Muscle layer of duodenum (tissue), 2 donors: ENCODE measurements around the gene RPP14.

Experiments
- H3K27ac ChIP-seq: one replicate; pipeline ENCODE4 v1.7.0; 2013; ENCODE audit warnings: mild to moderate bottlenecking, low read length
- H3K27me3 ChIP-seq: one replicate; pipeline ENCODE4 v1.7.0; 2013; ENCODE audit warnings: low read depth, mild to moderate bottlenecking, control low read depth, low read length
- H3K36me3 ChIP-seq, 2 donors: one replicate each; pipeline ENCODE4 v1.7.0; 2013; ENCODE audit warnings: low read length in 2 of 2, control low read depth in 1 of 2, mild to moderate bottlenecking in 1 of 2; ENCODE audit not compliant: insufficient read depth in 2 of 2, control insufficient read depth in 1 of 2
- H3K4me1 ChIP-seq, 2 donors: one replicate each; pipeline ENCODE4 v1.7.0; 2013; ENCODE audit warnings: low read length in 2 of 2, mild to moderate bottlenecking in 2 of 2, control low read depth in 1 of 2, moderate library complexity in 1 of 2; ENCODE audit not compliant: insufficient read depth in 2 of 2, control insufficient read depth in 1 of 2
- H3K4me3 ChIP-seq, 2 donors: one replicate each; pipeline ENCODE4 v1.7.0; 2013; ENCODE audit warnings: low read length in 2 of 2, low read depth in 1 of 2, mild to moderate bottlenecking in 1 of 2
- H3K9me3 ChIP-seq, 2 donors: one replicate each; pipeline ENCODE4 v1.7.0; 2013; ENCODE audit warnings: low read length in 2 of 2, control low read depth in 1 of 2, mild to moderate bottlenecking in 1 of 2; ENCODE audit not compliant: control insufficient read depth in 1 of 2
- donor health status: healthy.

Gene RPP14

DNA sequence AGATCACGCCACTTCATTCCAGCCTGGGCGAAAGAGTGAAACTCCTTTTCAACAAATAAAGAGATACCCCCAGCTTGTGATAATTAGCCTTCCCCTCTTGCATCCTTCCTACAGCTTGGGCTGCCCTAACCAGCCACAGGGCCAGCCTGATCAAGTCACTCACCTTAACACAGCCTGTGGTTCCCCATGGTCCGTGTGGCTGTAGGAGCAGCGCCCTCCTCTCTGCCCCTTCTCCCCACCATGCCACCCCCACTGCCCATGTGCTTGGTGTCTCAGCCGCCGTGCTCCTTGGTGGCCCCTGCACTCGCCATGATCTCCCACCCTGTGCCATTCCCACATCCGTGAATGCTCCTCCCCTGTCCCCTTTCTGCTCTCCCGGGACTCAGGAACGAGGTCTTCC lies 13.2 kb upstream of the RPP14 start:
- Histone ChIP-seq H3K27ac (no peak overlapping the region), H3K4me1 (no peaks in the 10 kb centered on the region), H3K36me3 (peaks cover 0 to 3% of the 10 kb centered on the region in 2 donors), H3K4me3 (no peak overlapping the region), H3K27me3 (no peaks in the 10 kb centered on the region), H3K9me3 (no peaks in the 10 kb centered on the region)

DNA sequence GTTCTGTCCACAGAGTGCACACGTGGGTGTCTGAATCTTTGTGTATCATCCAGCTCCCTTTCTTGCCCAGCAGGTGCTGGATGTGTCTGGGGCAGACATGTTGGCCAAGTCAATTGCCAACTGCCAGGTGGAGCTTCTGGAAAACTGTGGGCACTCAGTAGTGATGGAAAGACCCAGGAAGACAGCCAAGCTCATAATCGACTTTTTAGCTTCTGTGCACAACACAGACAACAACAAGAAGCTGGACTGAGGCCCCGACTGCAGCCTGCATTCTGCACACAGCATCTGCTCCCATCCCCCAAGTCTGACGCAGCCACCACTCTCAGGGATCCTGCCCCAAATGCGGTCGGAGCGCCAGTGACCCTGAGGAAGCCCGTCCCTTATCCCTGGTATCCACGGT lies 12.5 kb upstream of the RPP14 start:
- Histone ChIP-seq H3K36me3 (no peaks in the 10 kb centered on the region), H3K27ac (no peak overlapping the region), H3K4me3 (no peak overlapping the region), H3K27me3 (no peaks in the 10 kb centered on the region), H3K4me1 (no peaks in the 10 kb centered on the region), H3K9me3 (no peaks in the 10 kb centered on the region)

DNA sequence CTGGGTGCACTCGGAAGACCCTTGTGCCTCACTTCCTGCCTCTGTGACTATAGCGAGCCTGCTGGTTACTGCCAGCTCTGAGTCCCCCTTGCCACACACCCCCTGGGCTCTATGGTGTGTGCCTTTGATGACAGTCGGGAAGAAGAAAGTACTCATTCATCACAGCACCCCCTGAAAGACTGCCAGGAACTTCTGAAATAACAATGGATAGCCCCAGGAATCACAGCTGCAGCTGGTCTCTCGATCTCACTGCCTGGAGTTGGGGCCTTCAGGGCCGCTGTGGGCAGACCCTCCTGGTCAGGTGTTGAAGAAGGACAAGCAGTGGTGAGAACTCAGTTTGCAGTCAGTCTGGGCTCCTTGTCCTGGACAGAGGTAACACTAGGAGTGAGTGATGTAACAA lies 9.8 kb upstream of the RPP14 start:
- H3K4me3 ChIP-seq, result no peak overlapping the region
- H3K9me3 ChIP-seq, result no peaks in the 10 kb centered on the region
- no peaks in the 10 kb centered on the region for H3K4me1 ChIP-seq
- no peaks in the 10 kb centered on the region for H3K36me3 ChIP-seq
- no peak overlapping the region for H3K27ac ChIP-seq
- no peaks in the 10 kb centered on the region for H3K27me3 ChIP-seq

DNA sequence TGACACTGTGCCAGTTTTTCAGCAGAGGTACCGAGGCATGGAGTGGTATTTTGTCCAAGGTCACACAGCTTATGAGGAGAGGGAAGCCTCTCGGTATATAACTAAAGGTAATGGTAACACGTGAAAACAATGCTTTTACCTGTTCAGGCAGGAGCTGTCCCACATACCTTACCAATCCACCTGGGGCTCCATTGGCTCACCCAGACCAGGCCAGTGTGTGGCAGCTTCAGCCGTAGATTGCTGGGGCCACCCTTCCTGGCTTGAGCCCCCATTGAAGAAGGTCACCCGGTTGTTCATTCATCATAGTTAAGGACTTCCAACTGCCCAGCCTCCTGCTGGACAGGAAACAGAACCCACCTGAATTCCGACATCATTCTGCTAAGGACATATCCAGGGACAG lies 9.2 kb upstream of the RPP14 start:
- no peaks in the 10 kb centered on the region for H3K4me1 ChIP-seq
- H3K9me3 ChIP-seq, result no peaks in the 10 kb centered on the region
- H3K36me3 ChIP-seq, result no peaks in the 10 kb centered on the region
- H3K27me3 ChIP-seq, result no peaks in the 10 kb centered on the region
- no peak overlapping the region for H3K4me3 ChIP-seq
- no peak overlapping the region for H3K27ac ChIP-seq

DNA sequence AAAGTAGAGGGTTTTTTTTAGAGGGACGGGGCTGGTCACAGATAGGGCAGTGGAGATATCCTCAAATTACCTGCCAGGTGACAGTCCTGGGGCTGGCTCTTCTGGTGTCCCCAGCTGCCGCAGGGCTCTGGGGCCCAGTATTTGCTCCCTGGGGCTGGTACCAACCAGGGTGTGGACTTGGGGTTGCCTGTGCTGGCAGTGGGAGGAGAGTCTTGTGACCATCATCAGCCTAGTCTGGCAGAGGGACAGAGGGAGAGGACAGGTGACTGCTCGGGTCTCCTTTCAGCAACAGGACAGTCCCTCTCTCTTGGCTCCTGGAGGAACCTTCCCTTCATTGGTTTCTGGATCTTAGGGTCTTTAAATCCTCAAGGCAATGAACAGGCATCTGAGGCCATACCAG lies 7.9 kb upstream of the RPP14 start:
- Histone ChIP-seq H3K4me3 (no peak overlapping the region), H3K27me3 (no peaks in the 10 kb centered on the region)

DNA sequence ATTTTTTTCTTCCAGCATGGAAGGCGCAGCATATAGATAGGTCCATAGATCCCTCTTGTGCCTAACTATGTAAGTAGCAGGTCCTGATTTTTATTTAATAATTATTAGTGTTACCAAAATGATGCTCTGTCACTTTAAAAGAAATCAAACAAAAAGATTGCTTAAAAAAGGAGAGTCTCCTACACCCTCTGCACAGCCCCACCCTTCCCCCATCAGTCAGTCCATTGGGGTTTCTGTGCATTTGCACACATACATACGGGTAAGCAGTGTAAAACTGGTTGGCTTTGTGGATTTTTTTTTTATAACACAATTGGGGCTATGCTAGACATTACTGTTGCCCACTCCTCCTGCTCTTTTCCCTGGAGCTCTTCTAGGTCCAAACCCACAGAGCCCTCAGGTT lies 7.0 kb upstream of the RPP14 start:
- no peaks in the 10 kb centered on the region for H3K36me3 ChIP-seq
- no peak overlapping the region for H3K27ac ChIP-seq
- H3K27me3 ChIP-seq, result no peaks in the 10 kb centered on the region
- H3K4me3 ChIP-seq, result no peak overlapping the region
- H3K4me1 ChIP-seq, result no peaks in the 10 kb centered on the region
- no peaks in the 10 kb centered on the region for H3K9me3 ChIP-seq

More for the DNA sequence above, 7.9 kb upstream of the RPP14 start:
- no peak overlapping the region for H3K27ac ChIP-seq
- no peaks in the 10 kb centered on the region for H3K4me1 ChIP-seq
- H3K9me3 ChIP-seq, result no peaks in the 10 kb centered on the region
- H3K36me3 ChIP-seq, result no peaks in the 10 kb centered on the region

DNA sequence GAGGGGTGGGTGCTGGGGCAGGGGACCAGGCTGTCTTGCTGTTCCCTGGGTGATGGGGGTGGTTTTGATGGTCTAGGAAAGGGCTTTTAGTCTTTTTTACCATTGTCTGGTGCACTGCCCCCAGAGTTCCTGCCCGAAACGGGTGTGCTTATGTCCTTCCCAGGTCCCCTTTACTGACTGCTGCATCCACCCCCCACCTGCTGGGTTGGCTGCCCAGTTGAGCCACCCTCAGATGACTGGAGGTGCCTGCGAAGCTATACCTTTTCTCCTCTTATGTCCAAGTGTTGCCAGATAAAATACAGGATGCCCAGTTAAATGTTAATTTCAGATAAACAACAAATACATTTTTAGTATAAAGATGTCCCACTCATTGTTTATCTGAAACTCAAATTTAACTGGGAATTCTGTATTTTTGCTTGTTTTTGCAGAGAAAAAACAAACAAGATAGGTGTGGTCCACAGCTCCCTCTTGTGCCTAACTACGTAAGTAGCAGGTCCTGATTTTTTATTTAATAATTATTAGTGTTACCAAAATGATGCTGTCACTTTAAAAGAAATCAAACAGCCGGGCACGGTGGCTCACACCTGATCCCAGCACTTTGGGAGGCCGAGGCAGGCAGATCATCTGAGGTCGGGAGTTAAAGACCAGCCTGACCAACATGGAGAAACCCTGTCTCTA lies 6.1 kb upstream of the RPP14 start:
- H3K9me3 ChIP-seq, result no peaks in the 10 kb centered on the region
- no peaks in the 10 kb centered on the region for H3K4me1 ChIP-seq
- H3K27me3 ChIP-seq, result no peaks in the 10 kb centered on the region
- no peak overlapping the region for H3K4me3 ChIP-seq
- H3K27ac ChIP-seq, result no peak overlapping the region
- H3K36me3 ChIP-seq, result no peaks in the 10 kb centered on the region

DNA sequence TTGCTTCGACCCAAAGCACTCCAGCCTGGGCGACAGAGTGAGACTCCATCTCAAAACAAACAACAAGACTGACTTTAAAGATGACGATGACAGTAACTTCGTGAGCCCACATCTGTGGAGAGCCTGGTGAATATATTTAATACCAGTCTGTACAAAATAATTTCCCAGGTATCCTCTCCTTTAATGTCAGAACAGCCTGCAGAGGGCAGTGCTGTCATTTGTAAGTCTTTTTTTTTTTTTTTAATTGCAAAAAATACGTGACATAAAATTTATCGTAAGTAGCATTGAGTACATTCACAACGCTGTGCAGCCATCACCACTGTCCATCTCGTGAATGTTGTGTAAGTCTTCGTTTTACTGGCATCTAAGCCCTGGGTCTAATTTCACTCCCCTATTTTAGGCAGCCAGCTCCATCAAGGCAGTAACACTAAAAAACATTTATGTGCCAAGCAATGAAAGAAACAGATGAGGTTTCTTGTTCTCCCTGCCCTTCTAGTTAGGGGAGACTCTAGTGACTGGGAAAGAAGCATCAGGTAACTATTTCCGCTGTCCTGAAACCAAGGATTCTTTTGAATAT lies 1.7 kb downstream of the RPP14 start:
- peak overlapping the region; percentile 33 for H3K27ac ChIP-seq
- H3K4me3 ChIP-seq, result peak overlapping the region; percentile 82 to 98
- no peaks in the 10 kb centered on the region for H3K27me3 ChIP-seq
- H3K36me3 ChIP-seq, result peaks cover 5 to 24% of the 10 kb centered on the region in 2 donors
- no peaks in the 10 kb centered on the region for H3K9me3 ChIP-seq
- H3K4me1 ChIP-seq, result peaks cover 14 to 30% of the 10 kb centered on the region in 2 donors

DNA sequence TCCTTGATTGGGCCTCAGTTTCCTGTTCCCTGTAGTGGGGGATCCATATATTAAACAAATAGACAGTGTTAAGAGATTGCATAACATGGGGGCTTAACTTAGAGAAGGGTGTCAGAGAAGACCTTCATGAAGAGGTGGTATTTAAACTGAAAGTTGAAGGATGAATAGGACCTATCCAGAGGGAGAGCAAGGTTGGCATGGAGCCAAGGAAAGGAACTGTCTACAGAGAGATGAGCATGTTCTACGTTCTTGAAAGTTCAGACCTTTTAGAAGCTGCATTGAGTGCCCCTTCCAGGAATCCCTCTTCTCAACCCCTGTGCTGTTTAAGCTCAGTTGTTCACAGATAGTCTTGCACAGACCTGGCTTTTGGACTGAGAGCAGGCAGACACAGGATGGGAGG lies 2.7 kb downstream of the RPP14 start:
- Histone ChIP-seq H3K4me1 (peaks cover 14 to 30% of the 10 kb centered on the region in 2 donors), H3K27me3 (no peaks in the 10 kb centered on the region), H3K36me3 (peaks cover 11 to 32% of the 10 kb centered on the region in 2 donors), H3K27ac (peak overlapping the region; percentile 32), H3K9me3 (no peaks in the 10 kb centered on the region), H3K4me3 (peak overlapping the region; percentile 82 to 98)

DNA sequence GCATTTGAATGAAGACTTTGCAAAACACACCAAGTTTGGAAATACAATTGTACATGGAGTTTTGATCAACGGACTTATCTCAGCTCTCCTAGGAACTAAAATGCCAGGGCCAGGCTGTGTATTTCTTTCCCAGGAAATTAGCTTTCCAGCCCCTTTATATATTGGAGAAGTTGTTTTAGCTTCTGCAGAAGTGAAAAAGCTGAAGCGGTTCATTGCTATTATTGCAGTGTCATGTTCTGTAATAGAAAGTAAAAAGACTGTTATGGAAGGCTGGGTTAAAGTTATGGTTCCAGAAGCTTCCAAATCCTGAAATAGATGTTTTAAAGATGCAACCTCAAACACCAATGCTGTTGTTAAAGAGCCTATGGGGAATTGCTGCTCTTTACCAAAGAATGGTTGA lies 11.8 kb downstream of the RPP14 start:
- no peaks in the 10 kb centered on the region for H3K4me1 ChIP-seq
- H3K27ac ChIP-seq, result no peak overlapping the region
- H3K27me3 ChIP-seq, result no peaks in the 10 kb centered on the region
- H3K36me3 ChIP-seq, result peaks cover 33 to 45% of the 10 kb centered on the region in 2 donors
- H3K9me3 ChIP-seq, result no peaks in the 10 kb centered on the region
- no peak overlapping the region for H3K4me3 ChIP-seq

DNA sequence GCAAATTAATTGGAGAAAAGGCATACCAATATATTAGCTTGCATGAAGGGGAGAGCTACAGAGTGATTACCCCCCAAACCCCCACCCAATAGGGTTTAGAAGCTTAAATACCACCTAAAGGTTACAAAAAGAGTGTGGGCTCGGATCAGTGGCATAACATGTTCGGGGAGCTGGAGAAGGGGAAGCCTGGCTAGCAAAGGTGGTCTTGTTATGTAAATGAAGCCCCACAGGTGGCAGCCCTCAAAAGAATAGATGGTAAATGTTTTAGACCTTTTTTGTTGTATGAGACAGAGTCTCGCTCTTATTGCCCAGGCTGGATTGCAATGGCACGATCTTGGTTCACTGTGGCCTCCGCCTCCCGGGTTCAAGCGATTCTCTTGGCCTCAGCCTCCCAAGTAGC lies 15.7 kb downstream of the RPP14 start:
- Histone ChIP-seq H3K27me3 (no peaks in the 10 kb centered on the region), H3K4me1 (peaks cover 0 to 4% of the 10 kb centered on the region in 2 donors), H3K9me3 (no peaks in the 10 kb centered on the region), H3K36me3 (peaks cover 17 to 25% of the 10 kb centered on the region in 2 donors), H3K4me3 (no peak overlapping the region), H3K27ac (no peak overlapping the region)

DNA sequence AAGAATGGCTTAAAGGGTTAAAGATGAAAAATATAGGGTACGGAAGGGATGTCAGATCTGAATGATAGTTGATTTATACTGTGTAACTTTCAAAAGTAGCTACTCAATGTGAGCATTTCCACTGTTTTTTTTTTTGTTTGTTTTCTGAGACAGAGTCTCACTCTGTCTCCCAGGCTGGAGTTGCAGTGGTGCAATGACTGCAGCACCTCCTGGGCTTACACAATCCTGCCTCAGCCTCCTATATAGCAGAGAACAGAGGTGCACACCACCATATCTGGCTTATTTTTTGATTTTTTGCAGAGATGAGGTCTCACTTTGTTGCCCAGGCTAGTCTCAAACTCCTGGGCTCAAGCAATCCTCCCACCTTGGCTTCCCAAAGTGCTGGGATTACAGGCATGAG lies 16.7 kb downstream of the RPP14 start:
- no peak overlapping the region for H3K4me3 ChIP-seq
- H3K36me3 ChIP-seq, result peaks cover 7 to 16% of the 10 kb centered on the region in 2 donors
- H3K27me3 ChIP-seq, result no peaks in the 10 kb centered on the region
- no peak overlapping the region for H3K27ac ChIP-seq
- peaks cover 0 to 4% of the 10 kb centered on the region in 2 donors for H3K4me1 ChIP-seq
- H3K9me3 ChIP-seq, result no peaks in the 10 kb centered on the region
